OCI-LY3 (cell line): ENCODE results near the gene BAIAP2.

Source experiments
- CTCF ChIP-seq: fragments of 200-600, 300-600 bp; sonication (generic); IDR thresholded peaks from 2 replicates; pipeline ENCODE4 v1.5.1; 2014; ENCODE audit warnings: antibody characterized with exemption, low read length, low read depth
- EZH2phosphoT487 ChIP-seq: fragments of 200-600 bp; shearing (Covaris generic); IDR thresholded peaks from 2 replicates; pipeline ENCODE4 v1.6.1; 2018; ENCODE audit warnings: antibody characterized with exemption, mixed run types, low read depth

- TF ChIP-seq CTCF (no peak), EZH2phosphoT487 (no peak)
These were observed 55.6 kb downstream of the BAIAP2 start for GRCh38 chr17:81090361-81091136.
